Testis (tissue), 2 donors: ENCODE data around the gene RNPC3.

Source experiments
- CTCF ChIP-seq, 3 experiments: fragments of 450-650 bp in 2 of 3; fragments of 200-600 bp in 1 of 3; sonication (generic) in 1 of 3; IDR thresholded peaks; one replicate each; pipeline ENCODE4 v1.5.1; 2016 to 2019; ENCODE audit warnings: antibody characterized with exemption in 3 of 3, mild to moderate bottlenecking in 2 of 3, moderate library complexity in 1 of 3
- POLR2A ChIP-seq: fragments of 450-650 bp; IDR thresholded peaks from one replicate; pipeline ENCODE4 v1.6.1; 2017; ENCODE audit warnings: antibody characterized with exemption, mild to moderate bottlenecking, moderate library complexity

DNA sequence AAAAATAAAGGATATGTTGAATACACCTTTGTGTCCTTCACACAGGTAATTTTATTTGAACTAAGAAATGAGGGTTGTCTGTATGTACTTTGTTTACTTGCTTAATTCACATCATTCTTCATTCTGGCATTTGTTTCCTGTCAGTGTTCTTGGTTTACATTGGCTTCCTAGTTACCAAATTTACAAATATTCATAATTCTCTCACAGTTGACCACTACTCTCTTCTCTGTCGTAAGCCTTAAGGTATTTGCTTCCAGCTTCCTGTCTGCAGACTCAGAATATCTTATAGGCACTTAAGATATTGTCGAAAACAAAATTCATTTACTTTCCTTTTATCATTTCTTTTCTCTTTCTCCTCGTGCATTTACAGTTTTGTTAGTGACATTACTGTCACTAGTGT lies 15.9 kb downstream of the RNPC3 start:
- TF ChIP-seq CTCF (IDR thresholded peaks at IDR 0.05) (no peak), POLR2A (no peak)
